ENCODE measurements around the gene CNRIP1. TPM values are rescaled to one million over a fixed set of nuclear protein-coding genes. Genes with fewer than 3 reads are reported as not detected.

The CNRIP1 gene
- total RNA-seq, 1 donor from 2014 or later, result not detected

GRCh38 chr2:68345129-68345875 is 25.6 kb upstream of the CNRIP1 start:
- TF ChIP-seq, protein P1, sequence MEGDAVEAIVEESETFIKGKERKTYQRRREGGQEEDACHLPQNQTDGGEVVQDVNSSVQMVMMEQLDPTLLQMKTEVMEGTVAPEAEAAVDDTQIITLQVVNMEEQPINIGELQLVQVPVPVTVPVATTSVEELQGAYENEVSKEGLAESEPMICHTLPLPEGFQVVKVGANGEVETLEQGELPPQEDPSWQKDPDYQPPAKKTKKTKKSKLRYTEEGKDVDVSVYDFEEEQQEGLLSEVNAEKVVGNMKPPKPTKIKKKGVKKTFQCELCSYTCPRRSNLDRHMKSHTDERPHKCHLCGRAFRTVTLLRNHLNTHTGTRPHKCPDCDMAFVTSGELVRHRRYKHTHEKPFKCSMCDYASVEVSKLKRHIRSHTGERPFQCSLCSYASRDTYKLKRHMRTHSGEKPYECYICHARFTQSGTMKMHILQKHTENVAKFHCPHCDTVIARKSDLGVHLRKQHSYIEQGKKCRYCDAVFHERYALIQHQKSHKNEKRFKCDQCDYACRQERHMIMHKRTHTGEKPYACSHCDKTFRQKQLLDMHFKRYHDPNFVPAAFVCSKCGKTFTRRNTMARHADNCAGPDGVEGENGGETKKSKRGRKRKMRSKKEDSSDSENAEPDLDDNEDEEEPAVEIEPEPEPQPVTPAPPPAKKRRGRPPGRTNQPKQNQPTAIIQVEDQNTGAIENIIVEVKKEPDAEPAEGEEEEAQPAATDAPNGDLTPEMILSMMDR (IDR thresholded peaks at IDR 0.05; ENCODE audit: unreplicated experiment), result no peak
- Mint-ChIP-seq H3K9me3 (ENCODE audit: low read depth) (peaks cover 8% of the 10 kb centered on the region), H3K36me3 (ENCODE audit: insufficient read depth) (no peaks in the 10 kb centered on the region), H3K27ac (no peak overlapping the region), H3K4me3 (ENCODE audit: low read depth) (no peak overlapping the region), H3K27me3 (peaks cover 45% of the 10 kb centered on the region), H3K4me1 (ENCODE audit: low read depth) (peaks cover 3% of the 10 kb centered on the region)
- DNase-seq (ENCODE audit: low spot score, unreplicated experiment), result no peak

DNA sequence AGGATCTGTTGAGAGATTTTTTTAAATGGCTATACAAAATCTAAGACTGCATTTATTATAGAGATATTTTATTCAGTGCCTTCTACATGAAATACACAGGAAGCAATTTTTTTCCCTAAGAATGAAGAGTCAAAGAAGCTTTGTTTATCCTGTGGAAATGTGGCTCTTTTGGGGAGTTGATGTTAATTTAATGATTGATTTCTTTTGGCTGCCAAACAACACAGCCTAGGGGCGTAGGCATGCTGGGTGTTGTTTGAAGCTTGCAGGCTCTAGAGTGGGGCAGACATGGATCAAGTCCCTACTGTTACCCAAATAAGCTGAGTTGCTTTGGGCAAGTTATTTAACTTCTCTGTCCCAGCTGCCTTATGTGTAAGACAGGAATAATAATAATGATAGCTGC is 24.3 kb upstream of the CNRIP1 start:
- Mint-ChIP-seq H3K27ac (no peak overlapping the region), H3K4me3 (ENCODE audit: low read depth) (no peak overlapping the region), H3K36me3 (ENCODE audit: insufficient read depth) (no peaks in the 10 kb centered on the region), H3K9me3 (ENCODE audit: low read depth) (peaks cover 7% of the 10 kb centered on the region), H3K27me3 (peaks cover 46% of the 10 kb centered on the region), H3K4me1 (ENCODE audit: low read depth) (peaks cover 3% of the 10 kb centered on the region)
- DNase-seq (ENCODE audit: low spot score, unreplicated experiment), result no peak
- TF ChIP-seq, protein P1 (IDR thresholded peaks at IDR 0.05; ENCODE audit: unreplicated experiment), result no peak

GRCh38 chr2:68342470-68342869 is 22.7 kb upstream of the CNRIP1 start:
- DNase-seq (ENCODE audit: low spot score, unreplicated experiment), result no peak
- Mint-ChIP-seq H3K4me3 (ENCODE audit: low read depth) (no peak overlapping the region), H3K36me3 (ENCODE audit: insufficient read depth) (no peaks in the 10 kb centered on the region), H3K9me3 (ENCODE audit: low read depth) (no peaks in the 10 kb centered on the region), H3K27ac (no peak overlapping the region), H3K27me3 (peaks cover 30% of the 10 kb centered on the region), H3K4me1 (ENCODE audit: low read depth) (peaks cover 3% of the 10 kb centered on the region)
- TF ChIP-seq, protein P1 (IDR thresholded peaks at IDR 0.05; ENCODE audit: unreplicated experiment), result no peak

DNA sequence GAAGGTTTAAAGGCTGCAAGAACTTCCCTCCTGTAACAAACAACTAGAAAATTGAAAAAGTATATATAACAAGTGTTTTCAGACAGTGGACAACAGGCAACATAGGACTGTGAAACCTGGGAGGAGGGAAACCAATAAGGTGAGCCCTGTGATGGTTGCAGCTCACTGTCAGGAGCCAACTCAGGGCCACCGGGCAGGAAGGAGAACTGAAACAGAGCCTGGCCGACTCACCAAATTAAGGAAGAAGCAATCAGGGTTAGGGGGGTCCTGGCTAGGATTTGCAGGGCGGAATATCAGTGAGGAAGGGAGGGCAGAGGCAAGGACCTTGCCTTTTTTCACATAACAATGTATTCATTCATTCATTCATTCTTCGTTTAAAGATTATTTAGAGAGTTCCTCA is 21.8 kb upstream of the CNRIP1 start:
- Mint-ChIP-seq H3K27me3 (peaks cover 23% of the 10 kb centered on the region), H3K27ac (no peak overlapping the region), H3K36me3 (ENCODE audit: insufficient read depth) (no peaks in the 10 kb centered on the region), H3K9me3 (ENCODE audit: low read depth) (no peaks in the 10 kb centered on the region), H3K4me1 (ENCODE audit: low read depth) (peaks cover 3% of the 10 kb centered on the region), H3K4me3 (ENCODE audit: low read depth) (no peak overlapping the region)
- DNase-seq (ENCODE audit: low spot score, unreplicated experiment), result no peak
- TF ChIP-seq, protein P1 (IDR thresholded peaks at IDR 0.05; ENCODE audit: unreplicated experiment), result no peak

DNA sequence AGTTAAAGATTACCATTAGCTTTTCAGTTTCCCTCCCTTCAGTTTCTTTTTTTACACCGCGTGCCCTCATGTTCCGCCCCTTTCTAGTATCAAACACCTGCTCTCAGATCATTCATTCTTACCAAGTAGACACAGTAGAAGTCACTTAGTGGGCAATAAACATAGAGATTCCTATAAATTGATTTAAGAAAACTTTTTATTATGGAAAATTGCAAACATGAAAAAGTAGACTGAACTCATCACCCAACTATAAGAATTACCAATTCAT is 21.2 kb upstream of the CNRIP1 start:
- H3K36me3 Mint-ChIP-seq (ENCODE audit: insufficient read depth), result no peaks in the 10 kb centered on the region
- DNase-seq (ENCODE audit: low spot score, unreplicated experiment), result no peak
- H3K27me3 Mint-ChIP-seq, result peaks cover 17% of the 10 kb centered on the region
- no peaks in the 10 kb centered on the region for H3K9me3 Mint-ChIP-seq (ENCODE audit: low read depth)
- H3K4me1 Mint-ChIP-seq (ENCODE audit: low read depth), result peaks cover 5% of the 10 kb centered on the region
- no peak overlapping the region for H3K27ac Mint-ChIP-seq
- TF ChIP-seq, protein P1 (IDR thresholded peaks at IDR 0.05; ENCODE audit: unreplicated experiment), result no peak
- no peak overlapping the region for H3K4me3 Mint-ChIP-seq (ENCODE audit: low read depth)

Measured in progenitor cell of endocrine pancreas (in vitro differentiated cells).